AG04450 (cell line): ENCODE results near the gene CLCN2. TPM values are rescaled to one million over a fixed set of nuclear protein-coding genes. Genes with fewer than 3 reads are reported as not detected.
A peak's percentile ranks its signal among the peaks of the same experiment; 100 is the strongest.

ENCODE experiments used
- CTCF ChIA-PET: fragments of 300-600, 350-600 bp; formaldehyde crosslinking; extraction: SDS; loops from one replicate; lab custom pipeline; 2022; ENCODE audit warnings: antibody characterized with exemption, inconsistent platforms; lab: Charles Lee
- POLR2A ChIA-PET: fragments of 350-600 bp; formaldehyde crosslinking; extraction: SDS; loops from one replicate; lab custom pipeline; 2021; ENCODE audit warnings: antibody characterized with exemption, inconsistent platforms; lab: Yijun Ruan, JAX
- DNase-seq: peaks from one replicate; pipeline ENCODE4 v3.0.0-alpha.2; 2011; ENCODE audit warnings: low read depth, low spot score
- H3K27ac ChIP-seq: one replicate; pipeline ENCODE4 v1.5.1; 2012; ENCODE audit warnings: low read depth, low read length, control low read depth
- H3K27me3 ChIP-seq: one replicate; pipeline ENCODE4 v1.6.0; 2012; ENCODE audit warnings: low read length; ENCODE audit not compliant: control insufficient read depth, insufficient read depth
- H3K4me3 ChIP-seq: 2 replicates; pipeline ENCODE4 v1.5.1; 2011; ENCODE audit warnings: mild to moderate bottlenecking, low read depth, low read length, control low read depth
- H3K9me3 ChIP-seq: 2 replicates; pipeline ENCODE4 v1.5.1; 2012; ENCODE audit warnings: low read length; ENCODE audit not compliant: control insufficient read depth, insufficient read depth
- CTCF ChIP-seq: IDR thresholded peaks from 2 replicates; pipeline ENCODE4 v1.5.1; 2011; ENCODE audit warnings: low read depth, low read length, control low read depth, inconsistent platforms
- polyA plus RNA-seq: library from polyadenylated mRNA; depleted of rRNA; stranded (reverse); fragments of >200 nt; gene quantifications from 2 replicates; pipeline ENCODE4 v1.2.3, GENCODE V29; 2011

The CLCN2 gene
- polyA plus RNA-seq, 1 experiment = 1.7 TPM

GRCh38 chr3:184338511-184338945 is 22.9 kb downstream of the CLCN2 start:
- Histone ChIP-seq H3K27me3 (no peaks in the 10 kb centered on the region), H3K27ac (peak overlapping the region; percentile 92), H3K9me3 (no peaks in the 10 kb centered on the region; the same call in 1 of the 2 replicates), H3K4me3 (peak overlapping the region; percentile 52)
- peak; percentile 51 for DNase-seq
- POLR2A ChIA-PET = interaction anchor here (0.9 to 1.1 kb wide), 3 partner anchors 9 to 21 kb away, joined by 3 read pairs; no protein-coding TSS in a partner anchor
- CTCF ChIA-PET = interaction anchor here (1.0 kb wide), 1 partner anchor 13 kb away, joined by 3 read pairs; no protein-coding TSS in a partner anchor
- peak; percentile 28 for TF ChIP-seq CTCF

- no peak for TF ChIP-seq CTCF
- Histone ChIP-seq H3K27ac (peak overlapping the region; percentile 92), H3K4me3 (peak overlapping the region; percentile 25; the same call in 1 of the 2 replicates), H3K27me3 (no peaks in the 10 kb centered on the region), H3K9me3 (no peaks in the 10 kb centered on the region; the same call in 1 of the 2 replicates)
- DNase-seq = no peak
- ChIA-PET POLR2A (interaction anchor here (0.9 to 1.5 kb wide), 4 partner anchors 8 to 22 kb away, joined by 3 to 10 read pairs (median 4); no protein-coding TSS in a partner anchor), CTCF (interaction anchor here (0.6 to 1.0 kb wide), 2 partner anchors 13 to 421 kb away, joined by 3 read pairs; no protein-coding TSS in a partner anchor)
Measured at GRCh38 chr3:184337981-184338380, 23.4 kb downstream of the CLCN2 start.

GRCh38 chr3:184337399-184337714 is 24.0 kb downstream of the CLCN2 start, which contains the start of gene FAM131A:
Gene FAM131A (plus strand): TSS chr3:184337600. CDS start chr3:184337631, 31 bp downstream.
- DNase-seq = no peak
- Histone ChIP-seq H3K9me3 (no peaks in the 10 kb centered on the region; the same call in 1 of the 2 replicates), H3K27ac (peak within 1 kb of the TSS; percentile 92), H3K4me3 (peak within 1 kb of the TSS; percentile 69), H3K27me3 (no peaks in the 10 kb centered on the region)
- ChIA-PET POLR2A (interaction anchor here (1.2 to 1.5 kb wide), 4 partner anchors 8 to 22 kb away, joined by 3 to 10 read pairs (median 4); no protein-coding TSS in a partner anchor), CTCF (interaction anchor here (1.0 kb wide), 1 partner anchor 14 kb away, joined by 3 read pairs; no protein-coding TSS in a partner anchor)
- no peak for TF ChIP-seq CTCF

- no peak for TF ChIP-seq CTCF
- Histone ChIP-seq H3K27ac (peak overlapping the region; percentile 92), H3K9me3 (no peaks in the 10 kb centered on the region; the same call in 1 of the 2 replicates), H3K27me3 (no peaks in the 10 kb centered on the region), H3K4me3 (peak overlapping the region; percentile 69)
- CTCF ChIA-PET = no interaction called here
- POLR2A ChIA-PET = interaction anchor here (1.2 to 1.5 kb wide), 4 partner anchors 9 to 21 kb away, joined by 3 to 10 read pairs (median 4); no protein-coding TSS in a partner anchor
- DNase-seq = no peak
Measured at GRCh38 chr3:184336547-184337398, 24.6 kb downstream of the CLCN2 start.
